GM18511 (cell line): ENCODE results near the gene GALNS.

ENCODE experiments used
- ATAC-seq: cut with Tn5 transposase; IDR thresholded peaks from one replicate; pipeline ENCODE4 v1.9.1; 2021; ENCODE audit warnings: mild to moderate bottlenecking, moderate library complexity; ENCODE audit not compliant: unreplicated experiment

The GALNS gene

GRCh38 chr16:88787579-88788314 lies 69.0 kb downstream of the GALNS start:
- no peak for ATAC-seq

GRCh38 chr16:88785106-88785924 lies 71.4 kb downstream of the GALNS start, which contains the start of gene PIEZO1:
TSS of gene PIEZO1 (minus strand) at chr16:88785220. CDS start at chr16:88784964, 256 bp downstream.
- ATAC-seq: peak; percentile 41

GRCh38 chr16:88784856-88785105 lies 72.0 kb downstream of the GALNS start:
- peak; percentile 10 for ATAC-seq

GRCh38 chr16:88784074-88784855 lies 72.5 kb downstream of the GALNS start:
- peak; percentile 26 for ATAC-seq

- no peak for ATAC-seq
These were observed 73.2 kb downstream of the GALNS start for GRCh38 chr16:88783391-88784073.

GRCh38 chr16:88782454-88783390 lies 74.0 kb downstream of the GALNS start:
- ATAC-seq: no peak

- peak; percentile 53 for ATAC-seq
These were observed 75.3 kb downstream of the GALNS start for GRCh38 chr16:88781140-88782077.

- ATAC-seq: no peak
These were observed 76.3 kb downstream of the GALNS start for GRCh38 chr16:88780142-88781062.

- ATAC-seq: no peak
These were observed 77.2 kb downstream of the GALNS start for GRCh38 chr16:88779406-88780141.

GRCh38 chr16:88778541-88779065 lies 78.1 kb downstream of the GALNS start:
- ATAC-seq: no peak

- ATAC-seq: no peak
These were observed 78.5 kb downstream of the GALNS start for GRCh38 chr16:88778271-88778525.

GRCh38 chr16:88777471-88778270 lies 79.1 kb downstream of the GALNS start:
- ATAC-seq: no peak

- ATAC-seq: no peak
These were observed 80.9 kb downstream of the GALNS start for GRCh38 chr16:88775825-88776224.

GRCh38 chr16:88774544-88775393 lies 82.0 kb downstream of the GALNS start:
- ATAC-seq: no peak

GRCh38 chr16:88773812-88774291 lies 82.9 kb downstream of the GALNS start:
- no peak for ATAC-seq
